NT2/D1 (cell line): ENCODE data around the gene MOCS3.

Experiments used
- SUZ12 ChIP-seq: IDR thresholded peaks from 2 replicates; pipeline ENCODE4 v1.6.1; 2011; ENCODE audit not compliant: insufficient read length, insufficient read depth; ENCODE audit errors: extremely low read depth
- ZNF274 ChIP-seq: IDR thresholded peaks from 2 replicates; pipeline ENCODE4 v1.6.1; 2011; ENCODE audit warnings: mild to moderate bottlenecking, low read depth, low read length

GRCh38 chr20:50983321-50983720, 24.7 kb downstream of the MOCS3 start:
- no peak for TF ChIP-seq ZNF274
- no peak for TF ChIP-seq SUZ12
